BJ (cell line): ENCODE measurements around the gene PRKCA. TPM values are rescaled to one million over a fixed set of nuclear protein-coding genes. Genes with fewer than 3 reads are reported as not detected.
A peak's percentile ranks its signal among the peaks of the same experiment; 100 is the strongest.

Experiments
- CTCF ChIA-PET: fragments of 350-600 bp; formaldehyde crosslinking; extraction: SDS; loops from one replicate; lab custom pipeline; 2021; ENCODE audit warnings: antibody characterized with exemption, inconsistent platforms; lab: Yijun Ruan, JAX
- POLR2A ChIA-PET: fragments of 300-600 bp; sonication (Branson Sonifier 250); formaldehyde crosslinking; extraction: SDS; loops from one replicate; lab custom pipeline; 2021; ENCODE audit warnings: antibody characterized with exemption; lab: Charles Lee
- DNase-seq: peaks from one replicate; pipeline ENCODE4 v3.0.0-alpha.2; 2011; ENCODE audit warnings: low read depth
- H3K27me3 ChIP-seq: 2 replicates; pipeline ENCODE4 v1.6.0; 2011; ENCODE audit warnings: low read length; ENCODE audit not compliant: control insufficient read depth, insufficient read depth
- H3K36me3 ChIP-seq: 2 replicates; pipeline ENCODE4 v1.5.1; 2011; ENCODE audit warnings: low read length; ENCODE audit not compliant: control insufficient read depth, insufficient read depth
- H3K4me3 ChIP-seq: 2 replicates; pipeline ENCODE4 v1.5.1; 2011; ENCODE audit warnings: low read depth, mild to moderate bottlenecking, control low read depth, low read length
- CTCF ChIP-seq: IDR thresholded peaks from 2 replicates; pipeline ENCODE4 v1.5.1; 2011; ENCODE audit warnings: low read depth, mild to moderate bottlenecking, control low read depth, inconsistent platforms, low read length, moderate library complexity; ENCODE audit not compliant: insufficient read depth
- polyA plus RNA-seq: library from polyadenylated mRNA; depleted of rRNA; stranded (reverse); fragments of >200 nt; gene quantifications from 2 replicates; pipeline ENCODE4 v1.2.3, GENCODE V29; 2011

PRKCA gene
- polyA plus RNA-seq, 1 experiment, result 38.7 TPM

GRCh38 chr17:66378296-66378695 is 75.9 kb downstream of the PRKCA start:
- peaks cover 3% of the 10 kb centered on the region; the same call in 1 of the 2 replicates for H3K36me3 ChIP-seq
- ChIA-PET CTCF (no interaction called here), POLR2A (no interaction called here)
- H3K27me3 ChIP-seq, result no peaks in the 10 kb centered on the region
- H3K4me3 ChIP-seq, result no peak overlapping the region
- DNase-seq, result no peak
- no peak for TF ChIP-seq CTCF

GRCh38 chr17:66379544-66379943 is 77.1 kb downstream of the PRKCA start:
- H3K4me3 ChIP-seq, result no peak overlapping the region
- no peak for DNase-seq
- ChIA-PET POLR2A (interaction anchor here (0.8 kb wide), 1 partner anchor 20 kb away, joined by 4 read pairs; no protein-coding TSS in a partner anchor), CTCF (interaction anchor here (1.0 kb wide), 1 partner anchor 80 kb away, joined by 3 read pairs; no protein-coding TSS in a partner anchor)
- H3K36me3 ChIP-seq, result peaks cover 3% of the 10 kb centered on the region; the same call in 1 of the 2 replicates
- no peaks in the 10 kb centered on the region for H3K27me3 ChIP-seq
- TF ChIP-seq CTCF, result no peak

GRCh38 chr17:66379996-66380395 is 77.6 kb downstream of the PRKCA start:
- no peak for TF ChIP-seq CTCF
- H3K4me3 ChIP-seq, result no peak overlapping the region
- H3K27me3 ChIP-seq, result no peaks in the 10 kb centered on the region
- POLR2A ChIA-PET, result no interaction called here
- CTCF ChIA-PET, result interaction anchor here (1.0 kb wide), 1 partner anchor 80 kb away, joined by 3 read pairs; no protein-coding TSS in a partner anchor
- peaks cover 3% of the 10 kb centered on the region; the same call in 1 of the 2 replicates for H3K36me3 ChIP-seq
- DNase-seq, result no peak

GRCh38 chr17:66381701-66382362 is 79.4 kb downstream of the PRKCA start:
- POLR2A ChIA-PET, result no interaction called here
- CTCF ChIA-PET, result interaction anchor here (0.7 to 1.0 kb wide), 2 partner anchors 11 to 13 kb away, joined by 3 to 4 read pairs; no protein-coding TSS in a partner anchor
- Histone ChIP-seq H3K4me3 (no peak overlapping the region), H3K36me3 (no peaks in the 10 kb centered on the region), H3K27me3 (no peaks in the 10 kb centered on the region)
- no peak for TF ChIP-seq CTCF
- DNase-seq, result no peak

GRCh38 chr17:66383333-66383732 is 80.9 kb downstream of the PRKCA start:
- ChIA-PET POLR2A (no interaction called here), CTCF (no interaction called here)
- Histone ChIP-seq H3K27me3 (no peaks in the 10 kb centered on the region), H3K36me3 (no peaks in the 10 kb centered on the region), H3K4me3 (no peak overlapping the region)
- no peak for TF ChIP-seq CTCF
- peak; percentile 81 for DNase-seq
